ENCODE data around the gene HOXD8.

HOXD8 gene

GRCh38 chr2:176085120-176085788 is 44.3 kb upstream of the HOXD8 start:
- TF ChIP-seq, protein P1, sequence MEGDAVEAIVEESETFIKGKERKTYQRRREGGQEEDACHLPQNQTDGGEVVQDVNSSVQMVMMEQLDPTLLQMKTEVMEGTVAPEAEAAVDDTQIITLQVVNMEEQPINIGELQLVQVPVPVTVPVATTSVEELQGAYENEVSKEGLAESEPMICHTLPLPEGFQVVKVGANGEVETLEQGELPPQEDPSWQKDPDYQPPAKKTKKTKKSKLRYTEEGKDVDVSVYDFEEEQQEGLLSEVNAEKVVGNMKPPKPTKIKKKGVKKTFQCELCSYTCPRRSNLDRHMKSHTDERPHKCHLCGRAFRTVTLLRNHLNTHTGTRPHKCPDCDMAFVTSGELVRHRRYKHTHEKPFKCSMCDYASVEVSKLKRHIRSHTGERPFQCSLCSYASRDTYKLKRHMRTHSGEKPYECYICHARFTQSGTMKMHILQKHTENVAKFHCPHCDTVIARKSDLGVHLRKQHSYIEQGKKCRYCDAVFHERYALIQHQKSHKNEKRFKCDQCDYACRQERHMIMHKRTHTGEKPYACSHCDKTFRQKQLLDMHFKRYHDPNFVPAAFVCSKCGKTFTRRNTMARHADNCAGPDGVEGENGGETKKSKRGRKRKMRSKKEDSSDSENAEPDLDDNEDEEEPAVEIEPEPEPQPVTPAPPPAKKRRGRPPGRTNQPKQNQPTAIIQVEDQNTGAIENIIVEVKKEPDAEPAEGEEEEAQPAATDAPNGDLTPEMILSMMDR (IDR thresholded peaks at IDR 0.05; ENCODE audit: unreplicated experiment in 3 of 3): no peak
- H3K9me3 Mint-ChIP-seq: peaks cover 6% of the 10 kb centered on the region
- H3K36me3 Mint-ChIP-seq (ENCODE audit: low read depth): no peaks in the 10 kb centered on the region
- peaks cover 100% of the 10 kb centered on the region for H3K27me3 Mint-ChIP-seq (ENCODE audit: low read depth)
- peaks cover 37% of the 10 kb centered on the region for H3K4me1 Mint-ChIP-seq
- no peak overlapping the region for H3K27ac Mint-ChIP-seq
- H3K4me3 Mint-ChIP-seq: no peak overlapping the region

GRCh38 chr2:176085861-176086771 is 43.4 kb upstream of the HOXD8 start:
- Mint-ChIP-seq H3K27ac (no peak overlapping the region), H3K4me1 (peaks cover 34% of the 10 kb centered on the region), H3K27me3 (ENCODE audit: low read depth) (peaks cover 100% of the 10 kb centered on the region), H3K36me3 (ENCODE audit: low read depth) (no peaks in the 10 kb centered on the region), H3K4me3 (peak overlapping the region; percentile 17 to 43 (median 25)), H3K9me3 (peaks cover 4% of the 10 kb centered on the region)
- TF ChIP-seq, protein P1 (IDR thresholded peaks at IDR 0.05; ENCODE audit: unreplicated experiment in 3 of 3): peak; percentile 62 to 68 (median 64)

- TF ChIP-seq, protein P1 (IDR thresholded peaks at IDR 0.05; ENCODE audit: unreplicated experiment in 3 of 3): no peak
- Mint-ChIP-seq H3K27ac (no peak overlapping the region), H3K9me3 (peaks cover 3% of the 10 kb centered on the region), H3K27me3 (ENCODE audit: low read depth) (peaks cover 99% of the 10 kb centered on the region), H3K4me1 (peaks cover 35% of the 10 kb centered on the region), H3K36me3 (ENCODE audit: low read depth) (no peaks in the 10 kb centered on the region), H3K4me3 (peak overlapping the region; percentile 81 to 84 (median 84))
Observed at GRCh38 chr2:176087330-176088047, 42.0 kb upstream of the HOXD8 start.

GRCh38 chr2:176088048-176088936 is 41.2 kb upstream of the HOXD8 start:
- H3K4me3 Mint-ChIP-seq: peak overlapping the region; percentile 81 to 84 (median 84)
- H3K27me3 Mint-ChIP-seq (ENCODE audit: low read depth): peaks cover 96% of the 10 kb centered on the region
- H3K9me3 Mint-ChIP-seq: peaks cover 3% of the 10 kb centered on the region

More at GRCh38 chr2:176088048-176088936, 41.2 kb upstream of the HOXD8 start:
- Mint-ChIP-seq H3K27ac (no peak overlapping the region), H3K36me3 (ENCODE audit: low read depth) (no peaks in the 10 kb centered on the region), H3K4me1 (peaks cover 29% of the 10 kb centered on the region)
- TF ChIP-seq, protein P1 (IDR thresholded peaks at IDR 0.05; ENCODE audit: unreplicated experiment in 3 of 3): peak; percentile 80 to 85 (median 81)
